Activated naive CD4-positive, alpha-beta T cell treated with anti-CD3 and anti-CD28 coated beads for 36 hours (primary cell): ENCODE data around the gene ZWINT. TPM values are rescaled to one million over a fixed set of nuclear protein-coding genes. Genes with fewer than 3 reads are reported as not detected.

Experiments used
- CTCF ChIA-PET: fragments of 350-600 bp; sonication (Branson Sonifier 250); formaldehyde crosslinking; loops from one replicate; lab custom pipeline; 2021; ENCODE audit warnings: antibody characterized with exemption; lab: Charles Lee
- DNase-seq: peaks from one replicate; pipeline ENCODE4 v3.0.0-alpha.2; 2020
- H3K27ac Mint-ChIP-seq: one replicate; pipeline ENCODE4 v1.8.0; 2021; ENCODE audit warnings: mild to moderate bottlenecking, mixed read lengths
- H3K27me3 Mint-ChIP-seq: one replicate; pipeline ENCODE4 v1.8.0; 2021; ENCODE audit warnings: low read depth, mixed read lengths
- H3K36me3 Mint-ChIP-seq: one replicate; pipeline ENCODE4 v1.8.0; 2021; ENCODE audit warnings: low read depth, mixed read lengths
- H3K4me1 Mint-ChIP-seq: one replicate; pipeline ENCODE4 v1.8.0; 2021; ENCODE audit warnings: low read depth, mixed read lengths
- H3K4me3 Mint-ChIP-seq: one replicate; pipeline ENCODE4 v1.8.0; 2021; ENCODE audit warnings: mild to moderate bottlenecking, moderate library complexity, mixed read lengths
- H3K9me3 Mint-ChIP-seq: one replicate; pipeline ENCODE4 v1.8.0; 2021; ENCODE audit warnings: mixed read lengths
- intact Hi-C: fragments of 100-400 bp; cut with micrococcal nuclease; formaldehyde crosslinking; loops from one replicate; pipeline ENCODE4 v1.15.1; 2023
- total RNA-seq, 2 experiments: library from RNA; stranded (reverse); gene quantifications; one replicate each; pipeline ENCODE4 v1.2.3, GENCODE V29; 2021

The ZWINT gene
- total RNA-seq, 2 experiments from 2014 or later: 80.8 to 85.4 TPM

GRCh38 chr10:56329961-56330360, 31.1 kb downstream of the ZWINT start:
- DNase-seq: no peak
- CTCF ChIA-PET: no interaction called here
- H3K4me3 Mint-ChIP-seq: no peak overlapping the region
- H3K4me1 Mint-ChIP-seq: no peaks in the 10 kb centered on the region
- no peaks in the 10 kb centered on the region for H3K27me3 Mint-ChIP-seq
- no peak overlapping the region for H3K27ac Mint-ChIP-seq
- peaks cover 3% of the 10 kb centered on the region for H3K9me3 Mint-ChIP-seq
- H3K36me3 Mint-ChIP-seq: no peaks in the 10 kb centered on the region
- intact Hi-C loops: no loop called here

GRCh38 chr10:56327118-56327517, 33.9 kb downstream of the ZWINT start:
- Mint-ChIP-seq H3K9me3 (no peaks in the 10 kb centered on the region), H3K4me1 (no peaks in the 10 kb centered on the region), H3K4me3 (no peak overlapping the region), H3K36me3 (no peaks in the 10 kb centered on the region), H3K27ac (no peak overlapping the region), H3K27me3 (no peaks in the 10 kb centered on the region)
- intact Hi-C loops: no loop called here
- DNase-seq: no peak
- CTCF ChIA-PET: interaction anchor here (0.5 kb wide), 1 partner anchor 9 kb away, joined by 3 read pairs; no protein-coding TSS in a partner anchor

DNA sequence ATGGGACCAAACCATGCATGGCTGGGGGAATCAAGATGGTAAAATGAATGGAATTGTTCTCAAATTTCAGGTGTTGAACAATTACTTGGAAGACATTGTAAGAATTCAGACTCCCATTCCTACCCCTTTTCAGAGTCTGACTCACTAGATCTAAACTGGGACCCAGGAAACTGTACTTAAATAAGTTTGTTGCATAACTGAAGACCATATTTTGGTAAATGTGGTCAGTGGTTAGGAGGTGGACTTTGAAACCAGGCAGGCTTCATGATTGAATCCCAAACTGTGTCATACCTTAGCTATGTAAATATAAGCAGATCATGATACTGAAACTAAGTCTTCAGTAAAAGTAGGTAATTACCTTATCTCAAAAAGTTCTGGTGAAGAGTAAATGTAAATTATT, 41.7 kb downstream of the ZWINT start:
- Mint-ChIP-seq H3K4me3 (no peak overlapping the region), H3K27ac (no peak overlapping the region), H3K9me3 (peaks cover 2% of the 10 kb centered on the region), H3K27me3 (no peaks in the 10 kb centered on the region), H3K4me1 (no peaks in the 10 kb centered on the region), H3K36me3 (no peaks in the 10 kb centered on the region)
- DNase-seq: no peak
- CTCF ChIA-PET: no interaction called here
- intact Hi-C loops: no loop called here

- intact Hi-C loops: no loop called here
- H3K27ac Mint-ChIP-seq: no peak overlapping the region
- no peaks in the 10 kb centered on the region for H3K4me1 Mint-ChIP-seq
- H3K9me3 Mint-ChIP-seq: peaks cover 2% of the 10 kb centered on the region
- no peak overlapping the region for H3K4me3 Mint-ChIP-seq
- H3K36me3 Mint-ChIP-seq: no peaks in the 10 kb centered on the region
- no peaks in the 10 kb centered on the region for H3K27me3 Mint-ChIP-seq
- no peak for DNase-seq
- CTCF ChIA-PET: no interaction called here
Observed at GRCh38 chr10:56318816-56319215, 42.2 kb downstream of the ZWINT start.

GRCh38 chr10:56317603-56318002, 43.5 kb downstream of the ZWINT start:
- no peak for DNase-seq
- Mint-ChIP-seq H3K4me1 (no peaks in the 10 kb centered on the region), H3K27me3 (no peaks in the 10 kb centered on the region), H3K36me3 (no peaks in the 10 kb centered on the region), H3K27ac (no peak overlapping the region), H3K9me3 (peaks cover 2% of the 10 kb centered on the region), H3K4me3 (no peak overlapping the region)
- intact Hi-C loops: no loop called here
- CTCF ChIA-PET: no interaction called here

DNA sequence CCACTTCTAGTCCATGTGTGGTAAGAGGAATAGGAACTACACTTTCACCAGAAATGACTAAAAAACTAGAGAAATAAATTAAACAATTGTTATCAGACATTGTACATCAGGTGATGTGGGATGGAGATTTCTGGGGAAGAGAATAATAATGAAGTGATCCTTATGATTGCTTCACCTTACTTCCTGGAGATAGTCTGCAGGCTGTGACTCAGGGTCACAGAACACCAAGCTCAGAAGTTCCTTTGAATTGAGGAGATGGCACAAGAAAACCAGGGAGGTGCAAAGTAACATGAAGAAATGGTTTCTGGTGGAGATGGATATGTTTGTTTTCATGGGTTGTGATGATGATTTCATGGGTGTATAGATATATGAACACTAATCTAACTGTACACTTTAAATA, 44.5 kb downstream of the ZWINT start:
- Mint-ChIP-seq H3K36me3 (no peaks in the 10 kb centered on the region), H3K27ac (no peak overlapping the region), H3K27me3 (no peaks in the 10 kb centered on the region), H3K4me1 (no peaks in the 10 kb centered on the region), H3K4me3 (no peak overlapping the region), H3K9me3 (peaks cover 2% of the 10 kb centered on the region)
- DNase-seq: no peak
- CTCF ChIA-PET: no interaction called here
- intact Hi-C loops: no loop called here
